ENCODE measurements around the gene TRAPPC2L. TPM values are rescaled to one million over a fixed set of nuclear protein-coding genes. Genes with fewer than 3 reads are reported as not detected.

Gene TRAPPC2L
- 41.2 TPM for total RNA-seq

GRCh38 chr16:88856828-88857727 is at the start of gene TRAPPC2L, which contains the start of gene GALNS:
TRAPPC2L (plus strand) TSS chr16:88857127; CDS start chr16:88857151, 24 bp downstream.
GALNS (minus strand) TSS chr16:88856947; CDS start chr16:88856877, 70 bp downstream.
- DNase-seq (ENCODE audit: low spot score) (peak; percentile 100), ATAC-seq (peak; percentile 97)
- intact Hi-C loops (cut with DNase I), result no loop called here

DNA sequence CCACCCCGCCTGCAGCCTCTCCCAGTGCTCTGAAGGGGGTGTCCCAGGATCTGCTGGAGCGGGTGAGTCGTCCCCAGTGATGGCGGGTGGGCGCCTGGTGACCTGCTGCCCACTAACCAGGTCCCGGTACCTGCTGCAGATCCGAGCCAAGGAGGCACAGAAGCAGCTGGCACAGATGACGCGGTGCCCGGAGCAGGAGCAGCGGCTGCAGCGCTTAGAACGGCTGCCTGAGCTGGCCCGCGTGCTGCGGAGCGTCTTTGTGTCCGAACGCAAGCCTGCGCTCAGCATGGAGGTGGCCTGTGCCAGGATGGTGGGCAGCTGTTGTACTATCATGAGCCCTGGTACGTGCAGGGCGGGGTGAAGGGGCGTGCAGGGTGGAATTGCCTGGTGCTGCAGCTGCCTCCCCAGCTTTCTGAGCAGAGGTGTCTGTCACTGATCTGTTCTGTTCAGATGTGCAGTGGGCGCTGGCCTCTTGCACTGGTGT is 49.7 kb upstream of the TRAPPC2L start:
- no peak for ATAC-seq
- intact Hi-C loops (cut with DNase I), result no loop called here
- no peak for DNase-seq (ENCODE audit: low spot score)

DNA sequence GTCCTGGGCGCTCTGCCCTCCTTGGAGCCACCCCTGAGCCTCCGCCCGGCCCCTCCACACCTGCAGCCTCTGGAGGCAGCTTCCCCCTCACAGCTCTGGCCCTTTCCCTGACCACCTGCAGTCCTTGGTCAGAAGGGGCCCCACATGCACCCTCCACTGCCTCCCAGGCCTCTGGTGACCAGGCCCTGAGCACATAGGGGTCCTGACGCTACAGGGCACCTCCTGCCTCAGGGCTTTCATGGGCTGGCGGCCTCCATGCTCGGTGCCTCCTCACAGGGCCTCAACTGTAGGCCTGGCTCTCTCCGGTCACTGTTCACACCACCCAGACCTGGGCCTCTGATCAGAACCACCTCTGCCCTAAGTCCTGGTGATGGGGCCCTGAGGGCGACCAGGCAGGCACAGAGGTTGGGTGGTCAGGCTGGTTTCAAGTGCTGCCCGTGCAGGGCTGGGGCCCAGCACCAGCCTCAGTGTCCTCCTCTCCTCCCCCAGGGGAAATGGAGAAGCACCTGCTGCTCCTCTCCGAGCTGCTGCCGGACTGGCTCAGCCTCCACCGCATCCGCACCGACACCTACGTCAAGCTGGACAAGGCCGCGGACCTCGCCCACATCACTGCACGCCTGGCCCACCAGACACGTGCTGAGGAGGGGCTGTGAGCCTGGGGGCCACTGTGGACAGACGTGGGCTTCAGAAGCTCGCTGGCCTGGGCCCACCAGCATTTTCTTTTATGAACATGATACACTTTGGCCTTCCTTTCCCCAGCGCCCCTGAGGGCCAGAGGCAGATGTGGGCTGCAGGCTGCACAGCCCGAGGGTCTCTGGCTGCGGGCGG is 49.1 kb upstream of the TRAPPC2L start:
- intact Hi-C loops (cut with DNase I), result no loop called here

DNA sequence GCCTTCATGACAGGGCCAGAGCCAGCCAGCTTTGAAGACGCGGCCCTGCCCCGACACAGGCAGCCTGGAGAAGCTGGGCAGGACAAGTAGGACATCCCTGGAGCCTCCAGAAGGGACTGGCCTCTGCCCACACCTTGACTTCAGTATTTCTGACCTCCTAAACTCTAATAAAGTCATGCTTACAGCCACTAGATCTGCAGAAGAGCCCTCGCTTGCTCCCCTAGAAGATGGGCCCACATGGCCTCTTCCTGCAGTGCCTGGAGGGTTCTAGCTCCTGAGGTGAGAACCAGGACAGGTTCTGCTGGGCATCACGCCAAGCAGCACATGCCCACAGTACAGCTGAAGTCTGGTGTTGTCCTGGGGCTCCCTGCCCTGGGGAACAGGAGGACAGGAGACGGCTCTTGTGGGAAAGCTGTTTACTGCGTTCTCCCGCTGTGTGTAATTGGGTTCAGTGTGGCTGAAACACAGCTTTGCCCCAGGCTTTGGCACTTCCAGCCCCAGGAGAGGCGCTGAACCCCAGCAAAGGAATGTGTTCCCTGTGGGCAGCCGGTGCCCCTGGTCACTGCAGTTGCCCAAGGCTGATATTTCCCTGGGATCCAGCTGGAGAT is 47.8 kb upstream of the TRAPPC2L start:
- ATAC-seq, result no peak

More for the DNA sequence above, 49.1 kb upstream of the TRAPPC2L start:
- no peak for DNase-seq (ENCODE audit: low spot score)
- ATAC-seq, result no peak

DNA sequence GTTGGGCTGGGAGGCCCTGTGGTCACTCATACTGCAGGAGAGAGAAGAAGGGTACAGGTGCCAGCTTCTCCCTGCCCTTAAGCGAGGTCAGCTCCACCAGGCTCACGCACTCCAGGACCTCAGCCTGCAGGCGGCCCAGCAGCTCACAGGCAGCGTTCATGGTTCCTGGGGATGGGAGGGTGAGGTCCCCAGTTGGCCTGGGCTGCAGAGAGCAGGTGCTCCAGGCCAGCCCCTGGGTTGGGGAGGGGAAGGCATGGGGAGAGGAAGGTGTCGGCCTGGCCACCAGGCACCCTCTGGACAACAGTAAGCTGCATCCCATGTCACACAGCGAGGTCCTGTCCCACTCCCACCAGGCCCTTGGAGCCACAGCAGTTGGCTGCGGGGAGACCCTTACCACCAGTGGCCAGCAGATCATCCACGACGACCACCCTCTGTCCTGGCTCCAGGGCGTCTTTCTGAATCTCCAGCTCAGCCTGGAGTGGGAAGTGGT is 47.2 kb upstream of the TRAPPC2L start:
- DNase-seq (ENCODE audit: low spot score), result no peak
- intact Hi-C loops (cut with DNase I), result no loop called here
- ATAC-seq, result no peak

More for the DNA sequence above, 47.8 kb upstream of the TRAPPC2L start:
- no peak for DNase-seq (ENCODE audit: low spot score)
- intact Hi-C loops (cut with DNase I), result no loop called here

- no peak for ATAC-seq
- intact Hi-C loops (cut with DNase I), result no loop called here
- no peak for DNase-seq (ENCODE audit: low spot score)
Measured at GRCh38 chr16:88810166-88810911, 46.6 kb upstream of the TRAPPC2L start.

GRCh38 chr16:88810912-88811768 is 45.8 kb upstream of the TRAPPC2L start:
- DNase-seq (ENCODE audit: low spot score) (peak; percentile 89), ATAC-seq (peak; percentile 83)
- intact Hi-C loops (cut with DNase I), result no loop called here

GRCh38 chr16:88811769-88812512 is 45.0 kb upstream of the TRAPPC2L start, which contains the start of gene APRT:
APRT (minus strand) TSS chr16:88811928; CDS start chr16:88811899, 29 bp downstream.
- peak; percentile 92 for ATAC-seq
- peak; percentile 99 for DNase-seq (ENCODE audit: low spot score)
- intact Hi-C loops (cut with DNase I), result no loop called here

- intact Hi-C loops (cut with DNase I), result no loop called here
- DNase-seq (ENCODE audit: low spot score) (no peak), ATAC-seq (peak; percentile 3)
Measured at GRCh38 chr16:88812513-88813268, 44.2 kb upstream of the TRAPPC2L start.

- DNase-seq (ENCODE audit: low spot score) (no peak), ATAC-seq (no peak)
- intact Hi-C loops (cut with DNase I), result no loop called here
Measured at GRCh38 chr16:88813269-88814143, 43.4 kb upstream of the TRAPPC2L start.

GRCh38 chr16:88814144-88814502 is 42.8 kb upstream of the TRAPPC2L start:
- no peak for ATAC-seq
- intact Hi-C loops (cut with DNase I), result no loop called here
- DNase-seq (ENCODE audit: low spot score), result no peak

DNA sequence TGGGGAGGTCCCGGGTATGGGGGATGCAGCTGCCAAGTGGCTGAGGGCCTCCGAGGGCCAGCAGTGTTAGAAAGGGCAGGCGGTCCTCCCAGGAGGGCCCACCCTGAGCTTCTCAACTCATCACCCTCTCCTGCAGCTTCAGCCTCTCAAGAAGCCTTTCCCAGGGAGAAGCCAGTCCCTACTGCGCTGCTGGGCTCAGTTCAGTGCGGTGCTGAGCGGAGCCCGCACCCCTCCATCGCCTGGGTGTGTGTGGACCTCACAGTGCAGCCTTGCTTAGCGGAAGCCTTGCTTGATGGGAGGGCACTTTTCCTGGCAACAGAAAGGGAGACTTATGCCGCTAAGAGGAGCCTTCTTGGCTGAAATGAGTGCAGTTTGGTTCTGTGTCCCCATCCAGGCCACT is 41.7 kb upstream of the TRAPPC2L start:
- intact Hi-C loops (cut with DNase I), result no loop called here
- DNase-seq (ENCODE audit: low spot score) (no peak), ATAC-seq (no peak)

- ATAC-seq (no peak), DNase-seq (ENCODE audit: low spot score) (no peak)
- intact Hi-C loops (cut with DNase I), result no loop called here
Measured at GRCh38 chr16:88815901-88816589, 40.9 kb upstream of the TRAPPC2L start.

DNA sequence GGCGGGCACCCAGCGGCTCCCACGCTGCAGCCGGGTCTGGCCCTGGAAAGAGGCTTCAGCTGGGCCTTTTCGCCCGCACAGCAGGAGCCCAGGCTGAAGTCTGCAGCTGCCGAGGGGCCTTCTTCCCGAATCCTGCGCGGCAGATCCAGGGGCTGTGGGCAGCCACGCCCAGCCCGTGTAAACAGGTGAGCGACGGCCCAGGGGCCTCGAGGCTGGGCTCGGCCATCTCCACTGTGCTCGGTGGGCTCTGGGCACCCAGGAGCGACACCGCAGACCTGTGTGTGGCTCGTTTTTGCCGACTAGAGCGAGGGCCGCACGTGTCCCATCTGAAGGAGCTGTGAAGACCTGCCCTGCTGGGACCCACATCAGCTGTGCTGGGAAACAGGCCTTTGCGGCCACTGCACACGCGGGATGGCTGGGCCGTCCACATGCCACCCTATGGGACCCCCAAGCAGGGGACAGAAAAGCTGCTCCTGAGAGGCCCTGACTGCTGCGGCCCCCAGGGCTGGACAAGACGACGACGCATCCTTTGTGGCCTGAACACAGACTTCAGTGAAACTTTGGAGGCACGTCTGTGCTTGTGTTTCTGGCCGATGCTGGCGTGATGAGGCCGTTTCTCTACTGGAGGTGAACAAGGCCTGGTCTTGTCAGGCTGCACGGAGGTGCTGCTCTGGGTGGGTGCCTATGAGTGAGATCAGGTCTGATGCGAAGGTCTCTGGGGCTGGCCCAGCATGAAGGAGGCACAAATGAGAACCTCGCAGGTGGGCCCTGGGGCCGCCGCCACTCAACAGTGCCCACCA is 40.0 kb upstream of the TRAPPC2L start:
- intact Hi-C loops (cut with DNase I), result no loop called here
- ATAC-seq (no peak), DNase-seq (ENCODE audit: low spot score) (no peak)
